HG03575 (cell line): Measurements from ENCODE around the gene HOXD4.

Experiments
- ATAC-seq: cut with Tn5 transposase; IDR thresholded peaks from one replicate; pipeline ENCODE4 v1.9.1; 2021; ENCODE audit not compliant: unreplicated experiment, insufficient number of reproducible peaks, low FRiP score; ENCODE audit errors: extremely low read depth

HOXD4 gene

GRCh38 chr2:176178038-176178756 is 26.8 kb downstream of the HOXD4 start:
- ATAC-seq, result no peak

GRCh38 chr2:176178757-176179295 is 27.5 kb downstream of the HOXD4 start:
- ATAC-seq, result no peak

DNA sequence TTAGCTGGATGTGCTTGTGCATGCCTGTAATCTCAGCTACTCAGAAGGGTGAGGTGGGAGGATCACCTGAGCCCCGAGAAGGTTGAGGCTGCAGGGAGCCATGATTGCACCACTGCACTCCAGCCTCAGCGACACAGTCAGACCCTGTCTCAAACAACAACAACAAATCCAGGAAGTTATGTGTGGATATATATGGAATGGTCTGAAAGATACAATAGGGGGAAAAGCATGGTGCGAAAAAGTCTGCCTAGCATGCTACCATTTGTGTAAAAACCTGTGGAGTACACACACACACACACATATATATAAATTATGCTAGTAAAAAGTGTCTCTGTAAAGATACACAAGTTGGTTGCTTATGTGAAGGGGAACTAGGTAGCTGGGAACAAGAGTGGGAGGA is 30.2 kb downstream of the HOXD4 start:
- ATAC-seq, result no peak

- ATAC-seq, result no peak
Observed at GRCh38 chr2:176182671-176183070, 31.3 kb downstream of the HOXD4 start.

DNA sequence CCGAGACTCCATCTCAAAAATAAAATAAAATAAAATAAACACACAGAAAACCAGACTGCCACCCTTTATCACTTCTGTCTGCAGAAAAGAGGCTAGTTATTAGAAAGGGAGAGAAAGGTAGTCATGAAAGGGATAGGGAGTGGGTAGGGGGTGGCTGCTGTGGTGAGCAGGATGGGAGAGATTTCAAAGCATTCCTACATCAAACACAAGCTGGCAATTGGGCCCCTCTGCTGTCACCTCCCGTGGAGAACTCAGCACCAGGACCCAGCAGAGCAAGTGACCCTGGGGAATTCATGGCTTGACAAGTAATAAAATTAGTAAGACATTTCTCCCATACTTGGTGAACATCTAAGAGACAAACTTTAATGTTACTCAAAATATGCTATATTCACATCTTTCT is 33.4 kb downstream of the HOXD4 start:
- ATAC-seq, result no peak

DNA sequence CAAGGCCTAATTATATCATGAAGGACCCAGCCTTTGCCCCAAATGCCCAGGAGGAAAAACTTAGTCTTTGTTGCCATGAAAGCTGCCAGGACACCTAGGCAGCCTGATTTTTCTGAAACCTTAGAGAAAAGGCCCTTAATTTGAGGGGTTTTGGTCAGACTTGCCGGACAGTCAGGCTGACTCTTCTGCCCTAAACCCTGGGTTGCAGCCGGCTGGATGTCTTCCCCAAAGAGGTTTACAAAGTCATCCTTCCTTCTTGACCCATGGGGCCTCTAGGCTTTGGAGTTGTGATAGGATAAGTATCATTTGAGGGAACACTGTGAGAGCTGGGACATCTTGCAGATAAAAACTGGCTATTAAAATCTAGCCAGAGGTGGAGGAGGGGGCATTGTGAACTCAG is 34.7 kb downstream of the HOXD4 start:
- ATAC-seq, result no peak

DNA sequence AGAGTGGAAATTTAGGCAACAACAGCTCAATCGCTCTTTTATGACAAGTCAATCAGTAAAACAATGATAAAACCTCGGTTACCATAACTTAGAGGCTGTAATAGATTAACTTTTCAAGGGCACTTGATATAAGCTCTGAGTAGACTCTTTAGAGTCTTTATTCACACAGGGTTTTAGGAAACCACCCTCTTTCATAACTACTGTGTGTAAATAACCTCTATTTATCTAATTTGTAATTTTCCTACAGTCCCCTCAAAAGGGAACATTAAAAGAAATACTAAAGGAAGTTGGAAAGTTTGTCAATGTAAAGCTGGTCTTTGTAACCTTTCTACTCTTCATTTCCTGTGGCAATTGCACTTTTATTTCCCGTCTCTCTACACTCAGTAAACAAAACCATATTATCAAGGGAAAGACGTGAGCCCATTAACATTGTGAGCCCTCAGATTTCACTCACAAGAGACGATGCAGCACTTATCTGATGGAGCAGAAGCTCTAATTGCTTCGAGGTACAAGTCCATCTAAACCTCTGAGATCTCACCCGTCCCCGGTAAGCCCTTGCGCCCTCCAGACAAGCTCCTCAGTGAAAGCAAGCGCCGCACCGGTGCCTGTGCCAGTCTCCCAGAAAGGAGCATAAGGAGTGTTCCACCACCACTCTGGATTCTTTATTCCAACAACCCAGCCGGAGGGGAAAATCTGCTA is 36.0 kb downstream of the HOXD4 start:
- no peak for ATAC-seq

DNA sequence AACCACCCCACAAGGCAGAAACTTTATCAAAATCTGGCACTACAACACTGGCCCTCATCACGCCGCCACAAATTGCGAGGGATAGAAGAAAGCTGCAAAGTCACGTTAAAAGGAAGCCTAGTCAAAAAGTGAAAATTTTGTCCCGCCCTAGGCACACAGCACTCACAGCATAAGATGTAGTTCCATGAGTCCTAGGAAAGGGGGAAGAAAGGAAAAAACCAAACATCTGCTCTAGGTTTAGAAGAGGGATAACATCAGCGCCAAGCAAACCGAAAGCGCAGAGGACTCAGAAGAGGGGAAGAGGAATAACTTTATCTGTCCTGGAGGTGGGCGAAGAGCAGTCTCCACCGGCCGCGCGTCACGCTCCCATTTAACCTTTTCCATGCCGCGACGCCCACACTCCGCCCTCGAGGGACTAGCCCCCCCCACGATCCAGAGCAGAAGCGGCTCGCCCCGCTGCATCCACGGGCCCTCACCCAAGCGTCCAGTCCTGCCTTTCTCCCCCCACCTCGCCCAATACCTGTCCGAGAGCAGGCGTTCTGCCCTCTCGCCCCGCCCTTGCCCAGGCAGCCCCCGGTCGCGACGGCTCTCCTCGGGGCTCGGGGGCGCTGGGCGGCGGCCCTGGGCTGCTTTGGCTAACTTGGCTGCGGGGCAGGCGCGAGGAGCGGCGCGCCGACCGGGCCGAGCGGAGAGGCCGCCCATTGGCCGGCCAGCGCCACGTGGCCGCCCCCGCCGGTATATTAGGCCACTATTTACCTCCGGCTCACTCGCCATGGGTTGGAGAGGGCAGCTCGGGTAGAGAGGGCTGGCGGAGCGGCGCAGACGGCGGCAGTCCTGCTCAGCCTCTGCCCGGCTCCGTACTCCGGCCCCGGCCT is 36.8 kb downstream of the HOXD4 start, which contains the start of gene HOXD1:
HOXD1 (plus strand) TSS at position 770 of the 875 bp plus-strand sequence. CDS start 134 bp downstream, outside the sequence.
- no peak for ATAC-seq

DNA sequence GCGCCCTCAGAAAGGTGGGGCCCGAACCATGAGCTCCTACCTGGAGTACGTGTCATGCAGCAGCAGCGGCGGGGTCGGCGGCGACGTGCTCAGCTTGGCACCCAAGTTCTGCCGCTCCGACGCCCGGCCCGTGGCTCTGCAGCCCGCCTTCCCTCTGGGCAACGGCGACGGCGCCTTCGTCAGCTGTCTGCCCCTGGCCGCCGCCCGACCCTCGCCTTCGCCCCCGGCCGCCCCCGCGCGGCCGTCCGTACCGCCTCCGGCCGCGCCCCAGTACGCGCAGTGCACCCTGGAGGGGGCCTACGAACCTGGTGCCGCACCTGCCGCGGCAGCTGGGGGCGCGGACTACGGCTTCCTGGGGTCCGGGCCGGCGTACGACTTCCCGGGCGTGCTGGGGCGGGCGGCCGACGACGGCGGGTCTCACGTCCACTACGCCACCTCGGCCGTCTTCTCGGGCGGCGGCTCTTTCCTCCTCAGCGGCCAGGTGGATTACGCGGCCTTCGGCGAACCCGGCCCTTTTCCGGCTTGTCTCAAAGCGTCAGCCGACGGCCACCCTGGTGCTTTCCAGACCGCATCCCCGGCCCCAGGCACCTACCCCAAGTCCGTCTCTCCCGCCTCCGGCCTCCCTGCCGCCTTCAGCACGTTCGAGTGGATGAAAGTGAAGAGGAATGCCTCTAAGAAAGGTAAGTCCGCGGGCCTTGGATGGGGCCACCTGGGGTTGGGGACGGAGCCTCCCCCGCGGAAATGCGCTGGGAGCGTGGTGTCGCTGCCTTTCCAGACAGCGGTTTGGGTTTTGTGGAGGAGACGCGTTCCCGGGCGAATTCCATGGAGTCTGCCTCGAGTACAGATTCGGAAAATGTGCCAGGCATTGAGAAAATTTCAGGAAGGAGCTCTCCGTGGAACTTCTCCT is 37.7 kb downstream of the HOXD4 start:
- no peak for ATAC-seq

DNA sequence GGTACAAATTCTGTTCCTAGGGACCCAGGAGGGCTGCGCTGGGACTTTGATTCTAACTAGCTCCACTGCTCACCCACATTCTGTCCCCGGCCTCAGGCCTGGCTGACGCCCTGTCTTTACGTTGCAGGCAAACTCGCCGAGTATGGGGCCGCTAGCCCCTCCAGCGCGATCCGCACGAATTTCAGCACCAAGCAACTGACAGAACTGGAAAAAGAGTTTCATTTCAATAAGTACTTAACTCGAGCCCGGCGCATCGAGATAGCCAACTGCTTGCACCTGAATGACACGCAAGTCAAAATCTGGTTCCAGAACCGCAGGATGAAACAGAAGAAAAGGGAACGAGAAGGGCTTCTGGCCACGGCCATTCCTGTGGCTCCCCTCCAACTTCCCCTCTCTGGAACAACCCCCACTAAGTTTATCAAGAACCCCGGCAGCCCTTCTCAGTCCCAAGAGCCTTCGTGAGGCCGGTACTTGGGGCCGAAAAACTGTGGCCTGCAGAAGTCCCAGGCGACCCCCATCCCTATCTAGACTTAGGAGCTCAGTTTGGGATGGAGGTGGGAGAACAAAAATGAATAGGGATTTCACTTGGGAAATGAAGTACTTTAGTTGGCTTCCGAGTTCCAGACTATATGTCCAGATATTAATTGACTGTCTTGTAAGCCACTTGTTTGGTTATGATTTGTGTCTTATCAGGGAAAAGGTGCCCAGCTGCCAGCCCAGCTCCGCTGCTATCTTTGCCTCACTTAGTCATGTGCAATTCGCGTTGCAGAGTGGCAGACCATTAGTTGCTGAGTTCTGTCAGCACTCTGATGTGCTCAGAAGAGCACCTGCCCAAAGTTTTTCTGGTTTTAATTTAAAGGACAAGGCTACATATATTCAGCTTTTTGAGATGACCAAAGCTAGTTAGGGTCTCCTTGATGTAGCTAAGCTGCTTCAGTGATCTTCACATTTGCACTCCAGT is 38.6 kb downstream of the HOXD4 start:
- no peak for ATAC-seq

DNA sequence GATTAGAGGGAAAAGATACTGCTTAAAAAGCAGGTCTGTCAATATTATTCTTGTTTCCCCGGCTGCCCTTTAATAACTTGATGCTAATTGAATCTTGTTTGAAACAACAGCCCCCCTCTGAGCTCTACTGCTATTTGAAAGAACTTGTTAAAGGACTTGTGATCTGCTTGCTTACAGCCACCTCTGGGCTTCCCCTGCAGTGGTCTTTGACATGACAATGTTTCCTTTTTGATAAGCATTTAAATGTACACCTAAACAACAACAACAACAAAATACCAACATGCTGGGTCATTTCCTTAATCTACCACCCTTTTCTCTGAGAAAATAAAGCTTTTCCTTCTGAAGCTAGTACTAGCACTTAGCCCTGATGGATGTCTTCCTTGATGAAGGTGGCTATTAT is 41.0 kb downstream of the HOXD4 start:
- ATAC-seq, result no peak

DNA sequence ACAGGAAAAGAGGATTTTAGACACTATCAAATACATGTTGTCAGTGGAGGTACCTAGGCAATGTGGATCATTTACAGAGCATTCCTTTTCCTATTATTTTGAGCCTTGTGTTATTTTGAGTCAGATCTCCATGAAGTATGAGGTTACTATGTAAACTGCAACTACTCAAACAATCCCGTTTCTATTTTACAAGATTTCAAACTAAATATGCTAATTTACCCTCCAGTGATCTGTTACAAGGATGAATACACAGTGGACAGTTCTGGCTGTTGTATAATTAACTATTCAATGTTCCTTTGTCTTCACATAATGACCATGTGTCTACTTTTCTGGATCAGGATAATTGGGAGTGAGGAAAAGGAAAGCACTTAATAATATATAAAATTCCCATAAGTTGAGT is 41.7 kb downstream of the HOXD4 start:
- no peak for ATAC-seq

- ATAC-seq, result no peak
Observed at GRCh38 chr2:176199902-176200301, 48.6 kb downstream of the HOXD4 start.

GRCh38 chr2:176200971-176201370 is 49.6 kb downstream of the HOXD4 start:
- no peak for ATAC-seq

GRCh38 chr2:176202491-176202890 is 51.1 kb downstream of the HOXD4 start:
- no peak for ATAC-seq
